SK-N-SH (cell line): ENCODE data around the gene LMO7. TPM values are rescaled to one million over a fixed set of nuclear protein-coding genes. Genes with fewer than 3 reads are reported as not detected.

Experiments used
- CTCF ChIA-PET: fragments of 300-600, 350-600 bp; formaldehyde crosslinking; extraction: SDS; loops from one replicate; lab custom pipeline; 2021; lab: Yijun Ruan, JAX
- POLR2A ChIA-PET: fragments of 350-600 bp; sonication (Branson Sonifier 250); formaldehyde crosslinking; extraction: SDS; loops from one replicate; lab custom pipeline; 2020; ENCODE audit warnings: antibody characterized with exemption, inconsistent platforms; lab: Yijun Ruan, JAX
- DNase-seq: peaks from one replicate; pipeline ENCODE4 v3.0.0; 2012
- H2AFZ ChIP-seq: fragments of 200-600 bp; sonication (generic); 2 replicates; pipeline ENCODE4 v1.8.1; 2016; ENCODE audit warnings: antibody characterized with exemption, mild to moderate bottlenecking, low read depth
- H3F3A ChIP-seq: fragments of 200-600 bp; sonication (generic); replicated peaks from 2 replicates; pipeline ENCODE3; 2016; ENCODE audit warnings: antibody characterized with exemption, mild to moderate bottlenecking; ENCODE audit not compliant: insufficient read depth
- H3K27ac ChIP-seq, 2 experiments: fragments of 200-500 bp in 1 of 2; fragments of 200-600 bp in 1 of 2; sonication (Bioruptor generic) in 1 of 2; sonication (generic), shearing (Covaris generic) in 1 of 2; 2 replicates each; pipeline versions ENCODE4 v1.5.1 to v1.6.1; 2014 to 2016; ENCODE audit warnings: low read depth in 2 of 2, inconsistent platforms in 1 of 2, low read length in 1 of 2, mild to moderate bottlenecking in 1 of 2, mixed read lengths in 1 of 2
- H3K27me3 ChIP-seq: fragments of 200-600 bp; sonication (generic), shearing (Covaris generic); 2 replicates; pipeline ENCODE4 v1.6.1; 2016; ENCODE audit warnings: mixed run types; ENCODE audit not compliant: insufficient read depth
- H3K36me3 ChIP-seq, 2 experiments: fragments of 200-500 bp in 1 of 2; fragments of 200-600 bp in 1 of 2; sonication (Bioruptor generic) in 1 of 2; sonication (generic) in 1 of 2; replicated peaks in 1 of 2; 2 replicates each; pipeline versions ENCODE3 to v1.5.1; 2014 to 2016; ENCODE audit warnings: low read length in 1 of 2, mild to moderate bottlenecking in 1 of 2; ENCODE audit not compliant: insufficient read depth in 2 of 2, control insufficient read depth in 1 of 2
- H3K4me1 ChIP-seq, 2 experiments: fragments of 200-500 bp in 1 of 2; fragments of 200-600 bp in 1 of 2; sonication (Bioruptor generic) in 1 of 2; sonication (generic), shearing (Covaris generic) in 1 of 2; 2 replicates each; pipeline versions ENCODE4 v1.5.1 to v1.6.1; 2014 to 2016; ENCODE audit warnings: low read depth in 1 of 2, low read length in 1 of 2, mixed run types in 1 of 2; ENCODE audit not compliant: insufficient read depth in 2 of 2, control insufficient read depth in 1 of 2
- H3K4me2 ChIP-seq: fragments of 200-600 bp; sonication (generic), shearing (Covaris generic); 2 replicates; pipeline ENCODE4 v1.6.1; 2017; ENCODE audit warnings: mixed run types
- H3K4me3 ChIP-seq, 2 experiments: fragments of 200-500 bp in 1 of 2; fragments of 200-600 bp in 1 of 2; sonication (Bioruptor generic) in 1 of 2; sonication (generic), shearing (Covaris generic) in 1 of 2; 2 replicates each; pipeline versions ENCODE4 v1.5.1 to v1.8.1; 2014 to 2016; ENCODE audit warnings: low read depth in 2 of 2, inconsistent platforms in 1 of 2, low read length in 1 of 2, mild to moderate bottlenecking in 1 of 2, mixed read lengths in 1 of 2, moderate library complexity in 1 of 2
- H3K79me2 ChIP-seq: fragments of 200-600 bp; sonication (generic); 2 replicates; pipeline ENCODE4 v1.8.1; 2017; ENCODE audit warnings: mild to moderate bottlenecking; ENCODE audit not compliant: insufficient read depth
- H3K9ac ChIP-seq: fragments of 200-600 bp; sonication (generic); 2 replicates; pipeline ENCODE4 v1.6.1; 2017; ENCODE audit warnings: mixed run types
- H3K9me2 ChIP-seq: fragments of 200-600 bp; sonication (generic); 2 replicates; pipeline ENCODE4 v1.6.1; 2017; ENCODE audit warnings: mixed run types
- H3K9me3 ChIP-seq: fragments of 200-600 bp; sonication (generic); 2 replicates; pipeline ENCODE4 v1.6.1; 2017; ENCODE audit warnings: mixed run types, mild to moderate bottlenecking, moderate library complexity
- H4K20me1 ChIP-seq: fragments of 200-600 bp; sonication (generic); 2 replicates; pipeline ENCODE4 v1.6.1; 2017; ENCODE audit warnings: mild to moderate bottlenecking, mixed run types; ENCODE audit not compliant: insufficient read depth
- CTCF ChIP-seq: fragments of 200-600 bp; sonication (generic); IDR thresholded peaks from 2 replicates; pipeline ENCODE4 v1.6.1; 2017; ENCODE audit warnings: antibody characterized with exemption, mild to moderate bottlenecking, moderate library complexity
- FOSL2 ChIP-seq: IDR thresholded peaks from 2 replicates; pipeline ENCODE4 v1.4.0; 2012; ENCODE audit warnings: low read depth, mild to moderate bottlenecking, moderate library complexity, borderline replicate concordance
- FOXJ3 ChIP-seq: sonication (generic); formaldehyde crosslinking; IDR thresholded peaks from 2 replicates; pipeline ENCODE4 v1.5.1; 2020; ENCODE audit warnings: mild to moderate bottlenecking, missing genetic modification reagents
- GABPA ChIP-seq: IDR thresholded peaks from 2 replicates; pipeline ENCODE4 v1.4.0; 2012; ENCODE audit warnings: low read depth, mild to moderate bottlenecking
- MXI1 ChIP-seq: IDR thresholded peaks from 2 replicates; pipeline ENCODE4 v1.6.1; 2012; ENCODE audit warnings: mild to moderate bottlenecking, low read depth, low read length, improper control_type of control experiment
- NFIC ChIP-seq: IDR thresholded peaks from 2 replicates; pipeline ENCODE4 v1.4.0; 2012; ENCODE audit warnings: borderline replicate concordance
- NRF1 ChIP-seq: IDR thresholded peaks from 2 replicates; pipeline ENCODE4 v1.6.1; 2012; ENCODE audit warnings: low read depth, mild to moderate bottlenecking, low read length
- PBX3 ChIP-seq: IDR thresholded peaks from 2 replicates; pipeline ENCODE4; 2012
- POLR2AphosphoS5 ChIP-seq: IDR thresholded peaks from 2 replicates; pipeline ENCODE4 v1.6.1; 2012; ENCODE audit warnings: low read depth, low read length
- RFX5 ChIP-seq: IDR thresholded peaks from 2 replicates; pipeline ENCODE4 v1.6.1; 2012; ENCODE audit warnings: mild to moderate bottlenecking, improper control_type of control experiment, low read length
- RXRA ChIP-seq: IDR thresholded peaks from 2 replicates; pipeline ENCODE4 v1.4.0; 2012; ENCODE audit warnings: low read depth, mild to moderate bottlenecking, borderline replicate concordance
- SIN3A ChIP-seq: IDR thresholded peaks from 2 replicates; pipeline ENCODE4 v1.6.1; 2012; ENCODE audit warnings: low read depth, mild to moderate bottlenecking, low read length, moderate library complexity, borderline replicate concordance
- TCF12 ChIP-seq: IDR thresholded peaks from 2 replicates; pipeline ENCODE4 v1.4.0; 2012
- TEAD4 ChIP-seq: IDR thresholded peaks from 2 replicates; pipeline ENCODE4 v1.4.0; 2012; ENCODE audit warnings: mild to moderate bottlenecking, borderline replicate concordance; ENCODE audit not compliant: insufficient read depth
- USF1 ChIP-seq: IDR thresholded peaks from 2 replicates; pipeline ENCODE4 v1.4.0; 2012; ENCODE audit warnings: low read depth, borderline replicate concordance
- ZBTB33 ChIP-seq: IDR thresholded peaks from 2 replicates; pipeline ENCODE4 v1.4.0; 2012; ENCODE audit warnings: low read depth, borderline replicate concordance
- WGBS: methylation state at CpG from one replicate; pipeline ENCODE4 v1.1.6; 2017; ENCODE audit warnings: low lambda C conversion rate; 5-methylcytosine and 5-hydroxymethylcytosine counted together
- polyA plus RNA-seq, 3 experiments: library from polyadenylated mRNA; depleted of rRNA; stranded (reverse); fragments of >200 nt; gene quantifications; 2 replicates each; pipeline ENCODE4 v1.2.3, GENCODE V29; 2012

The LMO7 gene
- polyA plus RNA-seq, 1 of the 3 experiments (the other 2 are of a cell fraction): 83.6 TPM

- H3K4me3 ChIP-seq: no peak overlapping the region
- peaks cover 92% of the 10 kb centered on the region for H4K20me1 ChIP-seq
- CTCF ChIA-PET: interaction anchor here (0.8 to 3.2 kb wide), 2 partner anchors 66 to 84 kb away, joined by 3 to 14 read pairs; no protein-coding TSS in a partner anchor
Measured at GRCh38 chr13:75761369-75761768, 125.2 kb downstream of the LMO7 start.

GRCh38 chr13:75762076-75762937 is 126.2 kb downstream of the LMO7 start:
- Histone ChIP-seq H3K4me2 (0 out of 2 replicates have a peak overlapping the region, but pooled peaks have one; percentile 7), H4K20me1 (peaks cover 92% of the 10 kb centered on the region), H3K79me2 (peaks cover 100% of the 10 kb centered on the region), H2AFZ (no peak overlapping the region), H3F3A (peaks cover 41% of the 10 kb centered on the region), H3K4me3 (no peak overlapping the region), H3K27ac (peak overlapping the region in 1 of 2 experiments; percentile 20; a peak in 1 of 4 replicates)
- DNase-seq: no peak
- TF ChIP-seq USF1 (no peak), POLR2AphosphoS5 (no peak), CTCF (no peak), PBX3 (no peak), TCF12 (no peak), FOSL2 (no peak), ZBTB33 (no peak), FOXJ3 (CRISPR knock-in tag) (no peak), RFX5 (no peak), RXRA (no peak), MXI1 (no peak), GABPA (no peak), TEAD4 (no peak)
- TF ChIP-seq, all 33 proteins: peak for 0
- Histone ChIP-seq H3K9me2 (no peaks in the 10 kb centered on the region), H3K9ac (no peak overlapping the region), H3K9me3 (no peaks in the 10 kb centered on the region), H3K27me3 (no peaks in the 10 kb centered on the region), H3K36me3 (peaks cover 17 to 53% of the 10 kb centered on the region in 2 experiments), H3K4me1 (peaks cover 6 to 13% of the 10 kb centered on the region in 2 experiments; a peak in 3 of 4 replicates)
- CTCF ChIA-PET: interaction anchor here (0.6 to 3.2 kb wide), 2 partner anchors 67 to 526 kb away, joined by 3 to 14 read pairs; no protein-coding TSS in a partner anchor
- POLR2A ChIA-PET: no interaction called here
- 79% methylated on average over 7 of the region's 7 CpGs for WGBS

More at GRCh38 chr13:75761369-75761768, 125.2 kb downstream of the LMO7 start:
- WGBS: 70% methylated on average over 3 of the region's 3 CpGs
- no peak overlapping the region for H3K27ac ChIP-seq
- H3F3A ChIP-seq: peaks cover 35% of the 10 kb centered on the region
- no peak overlapping the region for H3K4me2 ChIP-seq
- TF ChIP-seq FOXJ3 (CRISPR knock-in tag): no peak
- no peak for TF ChIP-seq SIN3A
- no peak for TF ChIP-seq MXI1
- no peak for TF ChIP-seq RFX5
- TF ChIP-seq NFIC: no peak
- no peak for TF ChIP-seq NRF1
- no peaks in the 10 kb centered on the region for H3K27me3 ChIP-seq
- DNase-seq: no peak
- POLR2A ChIA-PET: no interaction called here
- H3K9me3 ChIP-seq: no peaks in the 10 kb centered on the region
- peaks cover 6 to 8% of the 10 kb centered on the region in 2 experiments; a peak in 3 of 4 replicates for H3K4me1 ChIP-seq
- H2AFZ ChIP-seq: no peak overlapping the region
- H3K36me3 ChIP-seq: peaks cover 17 to 52% of the 10 kb centered on the region in 2 experiments
- peaks cover 100% of the 10 kb centered on the region for H3K79me2 ChIP-seq
- H3K9me2 ChIP-seq: no peaks in the 10 kb centered on the region
- H3K9ac ChIP-seq: no peak overlapping the region
